ENCODE results near the gene COL4A2.
"Not testable (repeated sequence)": the region's sequence is repeated elsewhere in the genome, so short reads cannot be mapped to it uniquely, and the experiment has no call there.

The COL4A2 gene

GRCh38 chr13:110387451-110388107, 80.5 kb downstream of the COL4A2 start:
- no peak for DNase-seq

GRCh38 chr13:110388108-110388943, 81.2 kb downstream of the COL4A2 start:
- DNase-seq: no peak

- no peak for DNase-seq
These were observed 83.5 kb downstream of the COL4A2 start for GRCh38 chr13:110390567-110390966.

GRCh38 chr13:110391273-110391672, 84.2 kb downstream of the COL4A2 start:
- DNase-seq: no peak

- no peak for DNase-seq
These were observed 85.6 kb downstream of the COL4A2 start for GRCh38 chr13:110392510-110393240.

- DNase-seq: no peak
These were observed 86.7 kb downstream of the COL4A2 start for GRCh38 chr13:110393761-110394160.

- DNase-seq: no peak
These were observed 87.3 kb downstream of the COL4A2 start for GRCh38 chr13:110394371-110394841.

GRCh38 chr13:110395616-110396015, 88.5 kb downstream of the COL4A2 start:
- not testable (repeated sequence) for DNase-seq

GRCh38 chr13:110396476-110396875, 89.4 kb downstream of the COL4A2 start:
- no peak for DNase-seq

- DNase-seq: no peak
These were observed 89.9 kb downstream of the COL4A2 start for GRCh38 chr13:110396913-110397381.

- no peak for DNase-seq
These were observed 90.5 kb downstream of the COL4A2 start for GRCh38 chr13:110397436-110398115.

GRCh38 chr13:110398564-110399507, 91.8 kb downstream of the COL4A2 start:
- DNase-seq: no peak

- DNase-seq: no peak
These were observed 92.7 kb downstream of the COL4A2 start for GRCh38 chr13:110399801-110400200.

- no peak for DNase-seq
These were observed 93.9 kb downstream of the COL4A2 start for GRCh38 chr13:110400786-110401533.

- DNase-seq: no peak
These were observed 95.4 kb downstream of the COL4A2 start for GRCh38 chr13:110402299-110403069.

- no peak for DNase-seq
These were observed 96.2 kb downstream of the COL4A2 start for GRCh38 chr13:110403315-110403714.

- DNase-seq: no peak
These were observed 96.6 kb downstream of the COL4A2 start for GRCh38 chr13:110403721-110404120.

- DNase-seq: no peak
These were observed 97.2 kb downstream of the COL4A2 start for GRCh38 chr13:110404321-110404720.

- DNase-seq: no peak
These were observed 98.7 kb downstream of the COL4A2 start for GRCh38 chr13:110405597-110406450.
